Thyroid gland (tissue), 4 donors: ENCODE data around the gene ENTPD7.

Source experiments
- CTCF ChIP-seq, 6 experiments: fragments of 200-600 bp in 3 of 6; fragments of 450-650 bp in 3 of 6; sonication (generic) in 3 of 6; IDR thresholded peaks; one replicate each; pipeline ENCODE4 v1.5.1; 2016 to 2019; ENCODE audit warnings: antibody characterized with exemption in 6 of 6, mild to moderate bottlenecking in 2 of 6, inconsistent platforms in 1 of 6, moderate library complexity in 1 of 6
- POLR2A ChIP-seq, 2 donors: fragments of 450-650 bp; IDR thresholded peaks; one replicate each; pipeline ENCODE4 v1.6.1; 2017; ENCODE audit warnings: antibody characterized with exemption in 2 of 2, mild to moderate bottlenecking in 2 of 2, moderate library complexity in 1 of 2

DNA sequence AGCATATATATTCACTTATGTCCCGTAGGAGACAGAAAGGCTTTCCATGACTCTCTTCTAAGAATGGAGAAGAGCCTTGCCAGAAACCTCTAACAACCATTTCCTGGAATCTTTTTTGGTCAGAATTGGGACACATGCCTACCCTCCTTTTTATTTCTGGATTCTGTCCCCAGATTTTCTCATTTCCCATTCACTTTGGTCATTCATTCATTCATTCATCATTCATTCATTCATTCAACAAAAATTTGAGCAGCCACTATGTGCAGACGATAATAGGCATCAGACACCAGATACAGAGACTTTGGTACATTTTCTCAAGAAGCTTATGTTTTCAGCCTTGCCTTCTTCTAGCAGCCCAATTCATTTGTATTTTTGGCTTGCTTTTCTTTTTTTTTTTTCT is 6.0 kb downstream of the ENTPD7 start:
- TF ChIP-seq CTCF (IDR thresholded peaks at IDR 0.05): no peak
- no peak for TF ChIP-seq POLR2A (IDR thresholded peaks at IDR 0.05)
